Measurements from ENCODE around the gene MAGEB4. TPM values are rescaled to one million over a fixed set of nuclear protein-coding genes. Genes with fewer than 3 reads are reported as not detected.

The MAGEB4 gene
- total RNA-seq, 4 donors from 2014 or later: not detected

- TF ChIP-seq CTCF (IDR thresholded peaks at IDR 0.05) (no peak), POLR2A (IDR thresholded peaks at IDR 0.05) (no peak)
- H3K36me3 ChIP-seq: no peaks in the 10 kb centered on the region
- WGBS, 2 donors: 74 to 80% methylated on average over 1 of the region's 1 CpG
- no peak overlapping the region for H3K4me3 ChIP-seq (replicated peaks in 1 of 3)
- no peaks in the 10 kb centered on the region for H3K4me1 ChIP-seq
- no peaks in the 10 kb centered on the region for H3K9me3 ChIP-seq
- H3K27ac ChIP-seq: no peak overlapping the region
- no peak for DNase-seq
- H3K27me3 ChIP-seq: no peaks in the 10 kb centered on the region
- intact Hi-C loops (cut with DNase I): no loop called here
Observed at GRCh38 chrX:30280428-30280827, 38.6 kb downstream of the MAGEB4 start.

- no peaks in the 10 kb centered on the region for H3K9me3 ChIP-seq
- intact Hi-C loops (cut with DNase I): no loop called here
- H3K27ac ChIP-seq: no peak overlapping the region
- H3K36me3 ChIP-seq: no peaks in the 10 kb centered on the region
- H3K4me1 ChIP-seq: no peaks in the 10 kb centered on the region
- H3K4me3 ChIP-seq (replicated peaks in 1 of 3): no peak overlapping the region
- no peak for DNase-seq
- TF ChIP-seq POLR2A (IDR thresholded peaks at IDR 0.05) (no peak), CTCF (IDR thresholded peaks at IDR 0.05) (no peak)
- no peaks in the 10 kb centered on the region for H3K27me3 ChIP-seq
Observed at GRCh38 chrX:30282527-30282926, 40.7 kb downstream of the MAGEB4 start.

GRCh38 chrX:30283456-30284200 lies 41.8 kb downstream of the MAGEB4 start:
- intact Hi-C loops (cut with DNase I): no loop called here
- WGBS, 2 donors: 56 to 82% methylated on average over 3 of the region's 3 CpGs
- no peak for DNase-seq
- no peaks in the 10 kb centered on the region for H3K36me3 ChIP-seq
- H3K27me3 ChIP-seq: no peaks in the 10 kb centered on the region
- TF ChIP-seq CTCF (IDR thresholded peaks at IDR 0.05) (no peak), POLR2A (IDR thresholded peaks at IDR 0.05) (no peak)
- no peaks in the 10 kb centered on the region for H3K4me1 ChIP-seq
- H3K9me3 ChIP-seq: no peaks in the 10 kb centered on the region
- H3K27ac ChIP-seq: no peak overlapping the region
- no peak overlapping the region for H3K4me3 ChIP-seq (replicated peaks in 1 of 3)

Other genes starting within 250 kb of the MAGEB4 start
- under 1 TPM in 1 of 4 donors, not detected in 3; 0.27 TPM for gene MAGEB2, start 26.4 kb upstream of the MAGEB4 start, total RNA-seq
- not detected for gene MAGEB3, start 11.3 kb upstream of the MAGEB4 start, total RNA-seq
- gene MAGEB1, start 5.1 kb downstream of the MAGEB4 start, total RNA-seq: not detected
- gene NR0B1, start 67.4 kb downstream of the MAGEB4 start, total RNA-seq: under 1 TPM in 1 of 4 donors, not detected in 3; 0.13 TPM

All from thyroid gland (tissue), 4 donors.